Bladder microvascular endothelial cell (primary cell): Measurements from ENCODE around the gene PCDHGA2. TPM values are rescaled to one million over a fixed set of nuclear protein-coding genes. Genes with fewer than 3 reads are reported as not detected.

Experiments used
- total RNA-seq: library from RNA; depleted of rRNA; stranded (reverse); fragments of >200 nt; gene quantifications from 2 replicates; pipeline ENCODE4 v1.2.3, GENCODE V29; 2014

The PCDHGA2 gene
- total RNA-seq, result 0.81 and 1.9 TPM in 2 replicates

GRCh38 chr5:141338538-141339306 lies at the start of gene PCDHGA2:
PCDHGA2 (plus strand) TSS chr5:141338760.

GRCh38 chr5:141303756-141304155 lies 34.8 kb upstream of the PCDHGA2 start, which contains the start of gene SLC25A2:
SLC25A2 (minus strand) TSS chr5:141304049; CDS start chr5:141303865, 184 bp downstream.

GRCh38 chr5:141320225-141321169 lies 18.1 kb upstream of the PCDHGA2 start, which contains the start of gene TAF7:
TAF7 (minus strand) TSS chr5:141320784; CDS start chr5:141320044, 740 bp downstream.

GRCh38 chr5:141330299-141331080 lies 8.1 kb upstream of the PCDHGA2 start, which contains the start of gene PCDHGA1:
PCDHGA1 (plus strand) TSS chr5:141330514.

GRCh38 chr5:141343242-141343952 lies 4.8 kb downstream of the PCDHGA2 start, which contains the start of gene PCDHGA3:
PCDHGA3 (plus strand) TSS chr5:141343829; CDS start chr5:141344034, 205 bp downstream.

GRCh38 chr5:141349917-141350619 lies 11.5 kb downstream of the PCDHGA2 start, which contains the start of gene PCDHGB1:
PCDHGB1 (plus strand) TSS chr5:141350099; CDS start chr5:141350261, 162 bp downstream.

GRCh38 chr5:141354900-141355469 lies 16.4 kb downstream of the PCDHGA2 start, which contains the start of gene PCDHGA4:
PCDHGA4 (plus strand) TSS chr5:141355021; CDS start chr5:141355108, 87 bp downstream.

GRCh38 chr5:141359790-141360426 lies 21.3 kb downstream of the PCDHGA2 start, which contains the start of gene PCDHGB2:
PCDHGB2 (plus strand) TSS chr5:141359994; CDS start chr5:141360136, 142 bp downstream.

GRCh38 chr5:141363952-141364660 lies 25.5 kb downstream of the PCDHGA2 start, which contains the start of gene PCDHGA5:
PCDHGA5 (plus strand) TSS chr5:141364162; CDS start chr5:141364331, 169 bp downstream.

GRCh38 chr5:141369994-141370848 lies 31.7 kb downstream of the PCDHGA2 start, which contains the start of gene PCDHGB3:
PCDHGB3 (plus strand) TSS chr5:141370242; CDS start chr5:141370395, 153 bp downstream.

GRCh38 chr5:141373673-141374317 lies 35.2 kb downstream of the PCDHGA2 start, which contains the start of gene PCDHGA6:
PCDHGA6 (plus strand) TSS chr5:141373891; CDS start chr5:141374084, 193 bp downstream.

GRCh38 chr5:141382469-141383294 lies 44.1 kb downstream of the PCDHGA2 start, which contains the start of gene PCDHGA7:
PCDHGA7 (plus strand) TSS chr5:141382742; CDS start chr5:141382900, 158 bp downstream.

GRCh38 chr5:141387557-141388311 lies 49.2 kb downstream of the PCDHGA2 start, which contains the start of gene PCDHGB4:
PCDHGB4 (plus strand) TSS chr5:141387698; CDS start chr5:141387885, 187 bp downstream.

GRCh38 chr5:141392429-141393198 lies 54.1 kb downstream of the PCDHGA2 start, which contains the start of gene PCDHGA8:
PCDHGA8 (plus strand) TSS chr5:141392633; CDS start chr5:141392814, 181 bp downstream.

